EH (cell line): ENCODE measurements around the gene FRRS1.

Experiments
- DNase-seq: peaks from one replicate; pipeline ENCODE4 v3.0.0-alpha.2; 2015; ENCODE audit warnings: low read depth

The FRRS1 gene

DNA sequence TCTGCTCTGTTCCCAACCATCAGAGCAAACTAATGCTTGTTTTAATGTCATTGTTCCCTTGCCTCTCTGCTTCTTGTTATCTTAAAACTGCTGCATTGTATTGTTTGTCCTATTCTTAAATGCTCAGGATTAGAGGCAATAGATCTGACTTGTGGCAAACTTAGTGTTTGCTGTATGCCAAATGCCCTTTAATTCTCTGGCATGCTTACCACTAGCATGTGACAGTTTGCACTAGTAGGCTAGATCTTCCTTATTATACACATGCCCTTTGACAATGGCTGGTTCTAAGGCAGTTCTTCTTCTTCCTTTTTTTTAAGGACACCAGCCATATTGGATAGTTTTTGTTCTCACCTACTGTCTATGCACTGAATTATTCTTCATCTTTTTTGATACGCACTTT is 90.4 kb downstream of the FRRS1 start:
- no peak for DNase-seq

- no peak for DNase-seq
These were observed 91.1 kb downstream of the FRRS1 start for GRCh38 chr1:99675292-99675691.

DNA sequence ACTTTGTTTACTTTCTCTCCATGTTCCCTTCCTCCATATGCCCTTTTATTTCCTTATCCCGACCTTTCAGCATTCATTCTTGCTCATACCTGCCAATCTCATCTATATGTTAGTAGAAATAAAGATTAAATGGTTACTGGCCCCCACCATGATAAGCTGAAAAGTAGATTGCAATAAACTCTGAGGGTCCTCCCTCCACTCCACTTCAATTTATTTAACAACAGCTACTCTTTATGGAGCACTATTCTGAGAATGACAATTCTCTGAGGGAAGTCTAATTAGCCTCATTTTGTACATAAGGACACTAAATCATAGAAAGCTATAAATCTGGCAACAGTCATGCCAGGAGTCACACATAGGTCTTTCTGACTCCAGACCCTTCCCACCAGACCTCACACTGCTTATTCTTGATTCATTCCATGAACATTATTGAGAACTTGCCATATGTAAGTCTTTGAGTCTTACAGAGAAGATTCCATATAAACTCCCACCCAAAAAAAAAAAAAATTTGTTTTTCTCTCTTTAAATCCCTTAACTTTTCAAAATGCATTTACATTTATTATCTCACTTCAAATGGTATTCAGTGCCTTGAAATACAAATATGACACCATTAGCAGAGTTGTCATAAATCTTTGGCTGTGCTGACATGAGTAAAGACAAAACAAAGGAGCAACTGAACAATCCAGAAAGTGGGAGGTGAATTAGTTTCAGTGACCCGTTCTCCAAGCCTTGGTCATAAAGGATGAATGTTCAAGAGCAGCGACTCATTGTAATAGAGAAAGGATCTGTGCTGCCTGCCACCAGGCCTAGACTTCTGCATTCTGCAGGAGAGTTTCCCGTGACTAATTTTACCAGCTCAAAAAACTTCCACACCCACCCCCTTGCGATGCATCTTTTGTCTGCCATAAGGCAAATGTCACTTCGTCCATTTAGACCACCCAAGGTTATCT is 92.0 kb downstream of the FRRS1 start:
- DNase-seq, result peak; percentile 21

DNA sequence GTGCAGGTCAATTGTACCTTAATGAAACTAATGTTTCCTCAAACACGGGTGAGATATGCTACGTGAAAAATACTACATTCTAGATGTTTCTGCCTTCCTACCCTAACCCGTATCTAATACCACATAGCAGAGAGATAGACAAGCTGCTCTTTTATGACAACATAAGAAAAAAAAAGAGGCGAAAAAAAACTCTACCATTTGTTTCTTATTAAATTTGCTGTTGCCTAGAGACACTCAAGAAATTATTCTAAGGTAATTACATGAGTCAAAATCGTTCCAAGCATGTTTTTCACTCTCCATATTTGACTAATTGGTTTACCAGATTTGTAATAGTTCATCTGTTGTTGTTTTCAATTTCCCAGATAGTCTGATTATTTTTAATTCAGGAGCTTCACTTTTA is 93.1 kb downstream of the FRRS1 start:
- DNase-seq, result no peak

GRCh38 chr1:99672530-99673213 is 93.8 kb downstream of the FRRS1 start:
- peak; percentile 30 for DNase-seq

GRCh38 chr1:99672038-99672437 is 94.4 kb downstream of the FRRS1 start:
- no peak for DNase-seq

GRCh38 chr1:99670583-99670982 is 95.9 kb downstream of the FRRS1 start:
- DNase-seq, result no peak

GRCh38 chr1:99669821-99670220 is 96.6 kb downstream of the FRRS1 start:
- DNase-seq, result no peak

GRCh38 chr1:99669376-99669775 is 97.1 kb downstream of the FRRS1 start:
- DNase-seq, result no peak

GRCh38 chr1:99665212-99665611 is 101.2 kb downstream of the FRRS1 start:
- DNase-seq, result no peak

DNA sequence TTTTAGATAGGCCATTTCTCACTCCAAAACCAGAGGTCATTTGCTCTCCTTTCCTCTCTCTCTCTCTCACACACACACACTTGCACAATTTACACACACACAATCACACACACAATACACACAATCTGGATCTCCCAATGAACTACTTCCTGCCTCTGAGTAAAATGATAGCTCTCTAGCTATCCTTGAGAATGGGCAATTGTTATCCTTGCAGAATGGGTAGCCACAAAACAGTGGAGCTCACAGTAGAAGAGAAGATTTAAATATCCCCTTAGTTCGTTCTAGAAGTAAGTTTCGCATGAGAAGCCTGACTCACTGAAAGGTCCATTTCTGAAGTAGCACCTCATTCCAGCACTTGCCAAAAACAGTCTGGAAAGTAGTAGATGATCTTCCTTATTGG is 102.9 kb downstream of the FRRS1 start:
- no peak for DNase-seq

DNA sequence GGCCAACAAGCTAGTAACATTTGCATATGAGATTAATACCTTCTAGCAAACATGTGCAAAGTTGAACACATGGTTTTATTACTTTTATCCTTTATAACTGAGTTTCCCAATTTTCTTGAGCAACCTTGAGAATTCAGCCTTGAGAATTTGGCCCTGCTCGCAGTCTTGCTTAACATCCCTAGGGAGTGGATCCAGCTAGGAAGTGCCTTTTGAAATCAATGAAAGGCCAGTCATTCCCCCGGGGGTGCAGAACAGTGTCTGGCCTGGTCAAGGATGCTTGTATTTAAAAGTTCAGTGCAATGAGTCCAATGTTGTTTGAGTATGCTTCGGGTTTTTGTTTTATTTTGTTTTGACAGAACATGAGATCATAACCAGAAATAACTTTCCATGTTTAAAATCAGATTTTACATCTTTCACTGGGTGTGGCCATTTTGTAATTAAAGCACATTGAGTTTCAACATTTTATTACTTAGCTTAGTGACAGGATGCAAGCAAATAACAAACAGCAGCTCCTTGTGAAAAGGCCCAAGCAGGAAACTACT is 103.8 kb downstream of the FRRS1 start:
- peak; percentile 81 for DNase-seq

DNA sequence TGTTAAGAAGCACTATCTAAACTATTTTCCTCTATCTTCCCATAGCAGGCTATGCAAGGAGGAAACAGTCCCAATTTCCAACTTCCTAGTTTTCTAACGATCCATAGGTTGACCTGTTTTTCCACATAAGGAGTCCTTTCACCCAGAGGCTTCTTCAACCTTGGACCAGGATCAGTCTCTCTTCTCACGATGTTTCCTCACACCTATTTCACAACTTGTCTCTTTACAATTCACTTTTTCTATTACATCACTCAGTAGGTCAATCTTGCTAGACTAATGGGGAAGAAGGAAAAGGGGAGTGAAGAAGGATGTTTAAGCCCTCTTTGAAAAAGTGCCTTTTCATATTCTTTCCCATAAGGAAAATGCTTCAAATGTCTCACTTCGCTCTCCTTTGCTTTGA is 104.7 kb downstream of the FRRS1 start:
- DNase-seq, result no peak

- DNase-seq, result no peak
These were observed 105.9 kb downstream of the FRRS1 start for GRCh38 chr1:99660496-99660895.

DNA sequence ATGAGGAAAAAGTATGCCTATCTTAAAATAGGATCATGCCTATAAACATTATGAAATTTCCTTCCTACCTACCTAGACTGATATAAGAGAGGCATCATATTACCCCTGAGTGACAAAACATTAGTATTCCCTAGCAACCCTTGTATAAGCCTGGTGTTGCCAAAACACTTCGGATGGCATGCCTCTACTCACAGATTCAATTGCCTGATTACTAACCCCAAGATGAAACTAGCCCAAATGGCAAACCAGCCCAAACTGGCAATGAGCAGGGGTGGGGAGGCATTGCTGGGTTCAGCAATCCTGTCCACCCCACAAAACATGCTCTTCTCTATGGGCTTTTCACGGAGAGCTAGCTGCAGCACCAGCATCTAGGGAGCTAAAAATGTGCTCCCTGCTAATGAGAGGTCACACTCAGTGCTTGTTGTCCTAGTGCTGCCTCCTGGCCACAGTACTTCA is 106.7 kb downstream of the FRRS1 start:
- peak; percentile 45 for DNase-seq
